ENCODE data around the gene BTBD19. TPM values are rescaled to one million over a fixed set of nuclear protein-coding genes. Genes with fewer than 3 reads are reported as not detected.
A peak's percentile ranks its signal among the peaks of the same experiment; 100 is the strongest.
"Not testable (repeated sequence)": the region's sequence is repeated elsewhere in the genome, so short reads cannot be mapped to it uniquely, and the experiment has no call there.

BTBD19 gene, protein sequence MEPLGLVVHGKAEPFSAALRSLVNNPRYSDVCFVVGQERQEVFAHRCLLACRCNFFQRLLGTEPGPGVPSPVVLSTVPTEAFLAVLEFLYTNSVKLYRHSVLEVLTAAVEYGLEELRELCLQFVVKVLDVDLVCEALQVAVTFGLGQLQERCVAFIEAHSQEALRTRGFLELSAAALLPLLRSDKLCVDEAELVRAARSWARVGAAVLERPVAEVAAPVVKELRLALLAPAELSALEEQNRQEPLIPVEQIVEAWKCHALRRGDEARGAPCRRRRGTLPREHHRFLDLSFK
- 8.7 TPM for total RNA-seq

DNA sequence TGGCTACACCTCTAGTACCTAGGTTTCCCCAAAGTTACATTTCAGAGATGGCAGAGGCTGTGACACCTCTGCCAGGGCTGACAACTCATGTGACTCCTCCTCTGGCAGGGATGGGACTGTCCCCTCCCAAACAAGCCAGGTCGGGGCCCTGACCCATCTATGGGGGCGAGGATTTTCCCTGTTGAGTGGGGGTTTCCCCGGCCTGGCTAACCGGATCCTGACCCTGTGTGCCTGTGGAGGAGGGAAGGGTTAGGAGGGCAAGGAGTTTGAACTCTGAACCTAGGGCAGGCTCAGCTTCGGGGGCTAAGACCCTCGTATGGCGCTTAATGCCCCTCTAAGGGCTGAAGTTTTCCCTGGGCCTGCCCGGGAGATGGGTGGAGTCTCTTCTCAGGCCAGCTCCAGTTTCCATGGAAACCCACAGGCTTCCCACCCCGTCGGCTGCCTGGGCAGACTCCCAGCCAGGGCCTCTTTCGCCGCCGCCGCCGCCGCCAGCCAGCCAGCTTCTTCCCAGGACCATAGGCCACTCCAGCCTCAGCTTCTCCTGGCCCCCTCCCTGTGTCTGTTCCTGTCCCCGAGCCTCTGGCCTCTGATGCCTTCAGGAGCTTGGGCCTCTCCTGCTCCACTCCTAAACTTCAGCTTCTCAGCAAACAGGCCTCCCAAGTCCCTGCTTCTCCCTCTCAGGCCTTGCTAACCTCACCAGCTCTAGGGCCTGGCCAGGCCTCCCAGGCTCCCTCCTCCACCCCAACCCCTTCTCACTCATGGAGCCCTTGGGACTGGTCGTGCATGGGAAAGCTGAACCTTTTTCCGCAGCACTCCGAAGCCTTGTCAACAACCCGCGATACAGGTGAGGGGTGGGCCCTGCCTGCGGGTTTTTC is at the start of gene BTBD19:
TSS of gene BTBD19 (plus strand) at position 461 of the 875 bp plus-strand sequence. CDS start at position 759, 298 bp downstream.
- Histone ChIP-seq H3K4me1 (ENCODE audit: insufficient read depth, low read length) (peaks cover 70% of the 10 kb centered on the region), H3K27me3 (ENCODE audit: insufficient read depth, low read length) (no peaks in the 10 kb centered on the region), H3K9me3 (ENCODE audit: low read depth, low read length) (no peaks in the 10 kb centered on the region), H3K4me3 (ENCODE audit: low read length) (no peak within 1 kb of the TSS)

DNA sequence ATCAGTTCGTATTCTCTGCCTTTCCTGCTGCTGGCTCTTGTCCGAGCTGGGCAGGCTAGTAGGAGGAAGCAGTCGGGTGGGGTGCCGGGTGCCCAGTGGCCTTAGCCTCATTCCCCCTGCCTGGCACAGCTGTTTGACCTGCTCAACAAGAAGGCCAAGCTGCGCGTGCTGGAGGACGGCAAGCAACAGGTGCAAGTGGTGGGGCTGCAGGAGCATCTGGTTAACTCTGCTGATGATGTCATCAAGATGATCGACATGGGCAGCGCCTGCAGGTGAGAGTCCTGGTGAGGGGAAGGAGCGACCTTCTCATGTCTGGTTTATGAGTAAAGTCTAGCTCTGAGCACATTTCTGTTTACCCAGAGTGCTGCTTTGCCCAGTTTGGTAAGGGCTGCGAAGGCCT is 49.2 kb upstream of the BTBD19 start:
- Histone ChIP-seq H3K9me3 (ENCODE audit: low read depth, low read length) (no peaks in the 10 kb centered on the region), H3K4me1 (ENCODE audit: insufficient read depth, low read length) (peaks cover 6% of the 10 kb centered on the region), H3K27me3 (ENCODE audit: insufficient read depth, low read length) (no peaks in the 10 kb centered on the region), H3K4me3 (ENCODE audit: low read length) (no peak overlapping the region)

DNA sequence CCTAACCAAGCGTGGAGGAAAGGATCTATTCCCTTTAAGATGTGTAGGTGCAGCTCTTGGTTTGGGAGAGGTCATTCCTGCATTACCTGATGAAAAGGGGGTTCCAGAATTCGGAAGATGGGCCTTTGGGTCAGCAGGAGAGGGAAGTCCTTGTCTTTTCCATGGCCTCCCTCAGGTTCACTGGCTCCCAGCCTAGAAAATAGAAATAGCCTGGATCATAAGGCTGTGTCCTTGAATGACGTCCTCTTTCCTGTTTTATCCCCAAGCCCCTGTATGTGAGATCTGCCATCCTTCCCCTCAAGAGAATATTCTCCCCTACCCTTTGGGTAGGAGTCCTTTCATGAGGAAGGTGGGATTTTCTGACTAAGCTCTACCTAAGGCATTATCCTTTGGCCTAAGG is 47.4 kb upstream of the BTBD19 start:
- peaks cover 6% of the 10 kb centered on the region for H3K4me1 ChIP-seq (ENCODE audit: insufficient read depth, low read length)
- H3K9me3 ChIP-seq (ENCODE audit: low read depth, low read length) = no peaks in the 10 kb centered on the region
- no peak overlapping the region for H3K4me3 ChIP-seq (ENCODE audit: low read length)
- H3K27me3 ChIP-seq (ENCODE audit: insufficient read depth, low read length) = no peaks in the 10 kb centered on the region

DNA sequence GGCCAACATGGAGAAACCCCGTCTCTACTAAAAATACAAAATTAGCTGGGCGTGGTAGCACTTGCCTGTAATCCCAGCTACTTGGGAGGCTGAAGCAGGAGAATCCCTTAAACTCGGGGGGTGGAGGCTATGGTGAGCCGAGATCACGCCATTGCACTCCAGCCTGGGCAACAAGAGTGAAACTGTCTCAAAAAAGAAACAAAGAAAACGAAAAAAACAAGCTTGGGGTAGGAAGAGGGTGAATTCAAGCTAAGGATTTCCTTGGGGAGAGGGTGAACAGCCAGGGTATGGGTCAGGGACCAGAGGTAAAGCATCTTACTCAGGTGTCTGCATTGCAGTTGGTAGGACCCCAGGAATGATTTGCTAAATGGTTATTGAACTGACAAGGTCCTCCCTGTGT is 41.9 kb upstream of the BTBD19 start:
- not testable (repeated sequence) for H3K9me3 ChIP-seq (ENCODE audit: low read depth, low read length); H3K27me3 ChIP-seq (ENCODE audit: insufficient read depth, low read length); H3K4me3 ChIP-seq (ENCODE audit: low read length); H3K4me1 ChIP-seq (ENCODE audit: insufficient read depth, low read length)

DNA sequence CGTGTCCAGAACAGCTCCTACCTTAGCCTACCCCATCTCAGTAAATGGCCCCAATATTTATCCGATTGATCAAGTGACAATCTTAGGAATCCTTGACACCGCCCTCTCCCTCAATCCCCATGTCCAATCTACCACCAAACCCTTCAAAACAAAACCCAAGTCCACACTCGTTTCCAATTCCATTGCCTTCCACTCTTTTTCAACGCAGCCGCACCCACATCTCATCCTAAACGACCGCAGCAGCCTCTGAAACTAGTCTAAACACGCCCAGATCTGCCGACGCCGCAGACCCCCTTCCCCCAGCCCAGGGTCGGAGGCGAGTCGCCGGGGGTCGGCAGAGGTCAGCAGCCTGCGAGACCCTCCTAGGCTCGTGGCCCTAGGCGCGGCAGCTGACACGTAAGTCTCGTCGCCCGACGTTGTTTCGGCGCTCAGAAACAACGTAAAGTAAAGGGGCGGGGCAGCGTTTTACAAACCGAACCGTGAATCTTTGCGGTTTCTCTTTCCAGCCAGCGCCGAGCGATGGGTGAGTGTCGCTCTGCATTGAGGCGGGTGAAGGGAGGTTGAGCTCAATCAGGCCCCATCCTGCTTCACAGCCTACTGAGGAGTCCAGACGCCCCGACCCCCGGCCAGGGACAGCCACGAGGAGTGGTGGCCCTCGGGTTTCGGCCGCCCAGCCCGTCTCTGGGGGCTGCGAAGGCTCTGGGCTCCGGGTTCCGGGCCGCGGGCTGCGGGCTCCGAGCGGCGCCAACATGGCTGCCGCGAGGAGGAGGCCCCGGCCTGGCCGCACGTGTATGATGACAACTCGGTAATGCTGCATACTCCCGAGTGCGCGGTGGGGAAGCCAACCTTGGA is 33.0 kb upstream of the BTBD19 start, which contains the start of gene RPS8:
TSS of gene RPS8 (plus strand) at position 463 of the 852 bp plus-strand sequence. CDS start at position 520, 57 bp downstream.
- Histone ChIP-seq H3K4me1 (ENCODE audit: insufficient read depth, low read length) (peaks cover 37% of the 10 kb centered on the region), H3K27me3 (ENCODE audit: insufficient read depth, low read length) (no peaks in the 10 kb centered on the region), H3K9me3 (ENCODE audit: low read depth, low read length) (no peaks in the 10 kb centered on the region), H3K4me3 (ENCODE audit: low read length) (peak within 1 kb of the TSS; percentile 97)

DNA sequence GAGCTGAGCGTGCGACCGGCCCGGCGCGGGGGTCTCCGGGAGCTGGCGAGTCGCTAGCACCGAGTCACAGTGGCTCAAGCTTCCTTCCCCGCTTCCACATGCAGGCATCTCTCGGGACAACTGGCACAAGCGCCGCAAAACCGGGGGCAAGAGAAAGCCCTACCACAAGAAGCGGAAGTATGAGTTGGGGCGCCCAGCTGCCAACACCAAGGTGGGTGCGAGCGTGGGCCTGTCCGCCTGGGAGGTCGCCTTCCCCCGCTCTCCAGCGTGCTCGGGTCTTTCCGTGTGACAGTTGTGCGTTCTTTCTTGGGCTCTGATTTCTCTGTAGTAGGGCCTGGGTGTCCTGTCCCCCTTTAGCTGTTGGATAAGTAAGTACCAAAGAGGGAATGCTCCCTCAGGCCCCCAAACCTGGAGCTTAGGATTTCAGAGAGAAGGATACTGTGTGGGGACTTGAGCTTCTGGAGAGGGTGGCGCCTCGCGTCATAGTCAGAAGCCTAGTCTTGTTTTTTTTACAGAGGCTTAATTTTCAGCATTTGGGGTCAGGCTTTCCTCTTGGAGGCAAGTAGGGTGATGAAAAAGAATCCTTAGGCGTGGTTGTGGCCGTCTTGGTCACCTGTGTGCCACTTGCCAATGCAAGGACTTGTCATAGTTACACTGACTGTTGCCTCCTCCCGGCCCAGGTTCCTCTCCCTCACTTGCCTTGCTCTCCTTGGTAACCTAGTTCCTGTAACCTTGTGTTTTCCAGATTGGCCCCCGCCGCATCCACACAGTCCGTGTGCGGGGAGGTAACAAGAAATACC is 32.2 kb upstream of the BTBD19 start:
- Histone ChIP-seq H3K9me3 (ENCODE audit: low read depth, low read length) (no peaks in the 10 kb centered on the region), H3K4me1 (ENCODE audit: insufficient read depth, low read length) (peaks cover 37% of the 10 kb centered on the region), H3K4me3 (ENCODE audit: low read length) (peak overlapping the region; percentile 97), H3K27me3 (ENCODE audit: insufficient read depth, low read length) (no peaks in the 10 kb centered on the region)

DNA sequence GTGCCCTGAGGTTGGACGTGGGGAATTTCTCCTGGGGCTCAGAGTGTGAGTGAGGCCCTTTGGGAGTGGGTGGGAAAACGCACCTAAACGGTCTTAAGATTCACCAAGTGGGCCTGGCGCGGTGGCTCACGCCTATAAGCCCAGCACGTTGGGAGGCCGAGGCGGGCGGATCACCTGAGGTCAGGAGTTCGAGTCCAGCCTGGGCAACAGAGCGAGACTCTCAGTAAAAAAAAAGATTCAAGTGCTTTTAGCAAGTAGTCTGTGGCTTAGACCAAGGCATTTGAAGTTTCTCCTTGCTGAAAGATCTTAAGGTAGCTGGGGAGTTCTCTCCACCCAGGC is 31.6 kb upstream of the BTBD19 start:
- Histone ChIP-seq H3K4me1 (ENCODE audit: insufficient read depth, low read length) (peaks cover 37% of the 10 kb centered on the region), H3K9me3 (ENCODE audit: low read depth, low read length) (no peaks in the 10 kb centered on the region), H3K4me3 (ENCODE audit: low read length) (peak overlapping the region; percentile 97), H3K27me3 (ENCODE audit: insufficient read depth, low read length) (no peaks in the 10 kb centered on the region)

DNA sequence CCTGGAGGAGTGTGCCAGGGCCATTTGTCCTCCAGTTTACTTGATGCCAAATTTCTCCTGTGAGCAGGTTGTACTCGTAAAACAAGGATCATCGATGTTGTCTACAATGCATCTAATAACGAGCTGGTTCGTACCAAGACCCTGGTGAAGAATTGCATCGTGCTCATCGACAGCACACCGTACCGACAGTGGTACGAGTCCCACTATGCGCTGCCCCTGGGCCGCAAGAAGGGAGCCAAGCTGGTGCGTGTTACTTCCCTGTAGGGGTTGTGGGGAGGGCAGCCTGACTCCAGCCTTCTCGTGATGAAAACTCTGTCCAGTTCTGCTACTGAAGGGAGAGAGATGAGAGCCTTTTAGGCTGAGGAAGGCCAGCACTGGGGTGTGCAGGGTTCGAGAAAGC is 30.8 kb upstream of the BTBD19 start:
- Histone ChIP-seq H3K4me1 (ENCODE audit: insufficient read depth, low read length) (peaks cover 37% of the 10 kb centered on the region), H3K9me3 (ENCODE audit: low read depth, low read length) (no peaks in the 10 kb centered on the region), H3K27me3 (ENCODE audit: insufficient read depth, low read length) (no peaks in the 10 kb centered on the region), H3K4me3 (ENCODE audit: low read length) (no peak overlapping the region)

DNA sequence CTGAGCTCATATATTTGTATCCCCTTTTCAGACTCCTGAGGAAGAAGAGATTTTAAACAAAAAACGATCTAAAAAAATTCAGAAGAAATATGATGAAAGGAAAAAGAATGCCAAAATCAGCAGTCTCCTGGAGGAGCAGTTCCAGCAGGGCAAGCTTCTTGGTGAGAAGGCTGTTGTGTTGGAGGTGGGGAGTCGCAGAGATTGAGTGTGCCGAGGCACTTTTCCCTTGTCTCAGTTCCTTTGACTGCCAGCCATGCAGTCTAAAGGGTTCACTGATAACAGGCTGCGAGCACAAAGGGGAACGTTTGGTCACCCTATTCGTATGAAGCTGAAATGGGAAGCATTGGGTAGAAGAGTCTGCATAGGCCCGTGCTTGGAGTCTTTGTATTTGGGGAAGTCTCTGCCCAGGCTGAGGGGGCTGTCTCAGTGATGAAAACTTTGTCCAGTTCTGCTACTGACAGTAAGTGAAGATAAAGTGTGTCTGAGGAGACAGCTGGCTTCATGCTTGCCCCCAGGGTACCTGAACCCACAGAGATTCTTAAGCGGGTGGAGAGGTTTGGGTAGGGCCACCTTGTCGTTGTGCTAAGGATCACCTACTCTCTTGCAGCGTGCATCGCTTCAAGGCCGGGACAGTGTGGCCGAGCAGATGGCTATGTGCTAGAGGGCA is 30.2 kb upstream of the BTBD19 start:
- H3K4me1 ChIP-seq (ENCODE audit: insufficient read depth, low read length) = peaks cover 37% of the 10 kb centered on the region
- no peaks in the 10 kb centered on the region for H3K9me3 ChIP-seq (ENCODE audit: low read depth, low read length)
- H3K27me3 ChIP-seq (ENCODE audit: insufficient read depth, low read length) = no peaks in the 10 kb centered on the region
- H3K4me3 ChIP-seq (ENCODE audit: low read length) = no peak overlapping the region

DNA sequence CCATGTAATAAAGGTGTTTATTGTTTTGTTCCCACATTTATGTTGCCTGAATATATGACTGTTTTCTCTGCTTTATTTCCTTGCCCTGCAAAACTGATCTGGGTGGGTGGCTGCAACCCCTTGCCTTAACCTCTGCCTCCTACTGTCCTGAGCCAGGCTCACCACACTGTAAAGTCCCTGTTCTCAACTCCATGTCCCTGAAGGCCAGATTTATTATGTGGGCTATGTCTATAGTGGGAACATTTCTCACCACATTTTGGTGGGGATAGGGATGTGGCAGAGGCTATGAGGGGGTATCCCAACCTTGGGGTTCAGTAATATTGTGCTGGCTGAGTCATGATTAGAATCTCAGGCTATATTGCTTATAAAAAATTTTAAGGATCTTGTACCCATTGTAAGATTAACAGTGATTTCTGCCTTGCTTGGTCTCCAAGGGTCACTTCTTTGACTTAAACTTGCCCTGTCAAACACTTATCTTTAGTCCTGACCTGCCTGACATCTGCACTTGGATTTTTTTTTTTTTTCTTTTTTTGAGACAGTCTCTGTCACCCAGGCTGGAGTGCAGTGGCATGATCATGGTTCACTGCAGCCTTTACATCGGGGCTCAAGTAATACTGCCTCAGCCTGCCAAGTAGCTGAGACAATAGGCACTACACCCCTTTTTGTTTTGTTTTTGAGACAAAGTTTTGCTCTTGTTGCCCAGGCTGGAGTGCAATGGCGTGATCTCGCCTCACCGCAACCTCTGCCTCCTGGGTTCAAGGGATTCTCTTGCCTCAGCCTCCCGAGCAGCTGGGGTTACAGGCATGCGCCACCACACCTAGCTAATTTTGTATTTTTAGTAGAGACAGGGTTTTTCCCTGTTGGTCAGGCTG is 29.4 kb upstream of the BTBD19 start:
- Histone ChIP-seq H3K4me1 (ENCODE audit: insufficient read depth, low read length) (peaks cover 42% of the 10 kb centered on the region), H3K27me3 (ENCODE audit: insufficient read depth, low read length) (no peaks in the 10 kb centered on the region), H3K9me3 (ENCODE audit: low read depth, low read length) (no peaks in the 10 kb centered on the region), H3K4me3 (ENCODE audit: low read length) (no peak overlapping the region)

DNA sequence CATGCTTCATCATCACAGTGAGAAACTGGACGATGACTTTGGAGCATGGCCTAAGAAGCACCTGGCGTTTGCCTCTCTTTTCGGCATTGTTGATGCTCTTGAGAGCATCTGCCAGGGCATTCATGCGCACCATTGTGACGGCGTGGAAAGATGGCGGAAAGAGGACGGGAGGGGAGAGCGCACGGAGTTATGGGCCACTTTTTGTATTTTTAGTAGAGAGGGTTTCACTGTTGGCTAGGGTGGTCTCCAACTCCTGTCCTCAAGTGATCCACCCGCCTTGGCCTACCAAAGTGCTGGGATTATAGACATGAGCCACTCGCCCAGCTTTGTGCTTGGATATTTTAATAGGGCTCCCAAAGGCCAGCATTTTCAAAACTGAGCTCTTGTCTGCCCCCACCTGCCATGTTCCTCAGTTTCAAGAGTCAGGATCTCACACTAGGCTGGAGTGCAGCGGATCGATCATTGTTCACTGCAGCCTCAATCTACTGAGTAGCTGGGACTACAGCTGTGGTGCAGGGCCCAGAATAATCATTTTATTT is 27.7 kb upstream of the BTBD19 start:
- no peak overlapping the region for H3K4me3 ChIP-seq (ENCODE audit: low read length)
- peaks cover 49% of the 10 kb centered on the region for H3K4me1 ChIP-seq (ENCODE audit: insufficient read depth, low read length)
- no peaks in the 10 kb centered on the region for H3K27me3 ChIP-seq (ENCODE audit: insufficient read depth, low read length)
- H3K9me3 ChIP-seq (ENCODE audit: low read depth, low read length) = no peaks in the 10 kb centered on the region

DNA sequence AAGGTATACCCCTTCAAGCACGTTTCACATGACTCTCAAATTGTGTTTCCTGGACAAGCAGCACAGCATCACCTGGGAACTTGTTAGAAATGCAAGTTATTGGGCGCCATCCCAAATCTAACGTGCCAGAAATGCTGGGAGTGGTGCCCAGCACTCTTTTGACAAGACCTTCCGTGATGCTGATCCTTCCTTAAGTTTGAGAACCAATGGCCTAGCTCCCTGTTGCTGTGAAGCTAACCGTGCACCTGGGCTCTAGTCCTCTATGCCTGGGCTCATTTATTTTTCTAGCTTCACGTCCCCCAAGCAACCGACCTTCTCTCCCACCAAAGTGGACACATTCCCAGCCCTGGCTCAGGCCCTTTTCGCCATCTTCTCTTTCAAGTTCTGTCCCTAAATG is 24.6 kb upstream of the BTBD19 start:
- Histone ChIP-seq H3K27me3 (ENCODE audit: insufficient read depth, low read length) (no peaks in the 10 kb centered on the region), H3K4me1 (ENCODE audit: insufficient read depth, low read length) (peaks cover 31% of the 10 kb centered on the region), H3K4me3 (ENCODE audit: low read length) (peak overlapping the region; percentile 22), H3K9me3 (ENCODE audit: low read depth, low read length) (no peaks in the 10 kb centered on the region)

Measured in mononuclear cell (primary cell).